HG03064 (cell line): Measurements from ENCODE around the gene C3.

Source experiments
- ATAC-seq: cut with Tn5 transposase; IDR thresholded peaks from one replicate; pipeline ENCODE4 v1.9.1; 2021; ENCODE audit warnings: low read depth; ENCODE audit not compliant: unreplicated experiment

Gene C3

GRCh38 chr19:6731822-6732221 lies 11.4 kb upstream of the C3 start:
- no peak for ATAC-seq

GRCh38 chr19:6730941-6731670 lies 10.7 kb upstream of the C3 start:
- ATAC-seq = no peak

GRCh38 chr19:6730153-6730804 lies 9.8 kb upstream of the C3 start:
- ATAC-seq = no peak

GRCh38 chr19:6729573-6730152 lies 9.2 kb upstream of the C3 start:
- ATAC-seq = no peak

- no peak for ATAC-seq
Observed at GRCh38 chr19:6728346-6728745, 7.9 kb upstream of the C3 start.

- ATAC-seq = no peak
Observed at GRCh38 chr19:6725513-6726231, 5.2 kb upstream of the C3 start.

GRCh38 chr19:6724631-6725492 lies 4.4 kb upstream of the C3 start:
- no peak for ATAC-seq

GRCh38 chr19:6723738-6724137 lies 3.3 kb upstream of the C3 start:
- no peak for ATAC-seq

GRCh38 chr19:6723108-6723618 lies 2.7 kb upstream of the C3 start:
- no peak for ATAC-seq

GRCh38 chr19:6721773-6722172 lies 1.3 kb upstream of the C3 start:
- ATAC-seq = no peak

GRCh38 chr19:6721138-6721474 lies 656 bp upstream of the C3 start:
- no peak for ATAC-seq

GRCh38 chr19:6719992-6720368 lies 470 bp downstream of the C3 start:
- ATAC-seq = no peak

- ATAC-seq = no peak
Observed at GRCh38 chr19:6719540-6719861, 949 bp downstream of the C3 start.

GRCh38 chr19:6718741-6719539 lies 1.5 kb downstream of the C3 start:
- ATAC-seq = no peak

- no peak for ATAC-seq
Observed at GRCh38 chr19:6718111-6718740, 2.2 kb downstream of the C3 start.

- no peak for ATAC-seq
Observed at GRCh38 chr19:6717441-6717971, 2.9 kb downstream of the C3 start.

- ATAC-seq = no peak
Observed at GRCh38 chr19:6717036-6717435, 3.4 kb downstream of the C3 start.

GRCh38 chr19:6716610-6716970 lies 3.9 kb downstream of the C3 start:
- ATAC-seq = no peak
